Measurements from ENCODE around the gene B4GAT1.
A peak's percentile ranks its signal among the peaks of the same experiment; 100 is the strongest.

B4GAT1 gene

DNA sequence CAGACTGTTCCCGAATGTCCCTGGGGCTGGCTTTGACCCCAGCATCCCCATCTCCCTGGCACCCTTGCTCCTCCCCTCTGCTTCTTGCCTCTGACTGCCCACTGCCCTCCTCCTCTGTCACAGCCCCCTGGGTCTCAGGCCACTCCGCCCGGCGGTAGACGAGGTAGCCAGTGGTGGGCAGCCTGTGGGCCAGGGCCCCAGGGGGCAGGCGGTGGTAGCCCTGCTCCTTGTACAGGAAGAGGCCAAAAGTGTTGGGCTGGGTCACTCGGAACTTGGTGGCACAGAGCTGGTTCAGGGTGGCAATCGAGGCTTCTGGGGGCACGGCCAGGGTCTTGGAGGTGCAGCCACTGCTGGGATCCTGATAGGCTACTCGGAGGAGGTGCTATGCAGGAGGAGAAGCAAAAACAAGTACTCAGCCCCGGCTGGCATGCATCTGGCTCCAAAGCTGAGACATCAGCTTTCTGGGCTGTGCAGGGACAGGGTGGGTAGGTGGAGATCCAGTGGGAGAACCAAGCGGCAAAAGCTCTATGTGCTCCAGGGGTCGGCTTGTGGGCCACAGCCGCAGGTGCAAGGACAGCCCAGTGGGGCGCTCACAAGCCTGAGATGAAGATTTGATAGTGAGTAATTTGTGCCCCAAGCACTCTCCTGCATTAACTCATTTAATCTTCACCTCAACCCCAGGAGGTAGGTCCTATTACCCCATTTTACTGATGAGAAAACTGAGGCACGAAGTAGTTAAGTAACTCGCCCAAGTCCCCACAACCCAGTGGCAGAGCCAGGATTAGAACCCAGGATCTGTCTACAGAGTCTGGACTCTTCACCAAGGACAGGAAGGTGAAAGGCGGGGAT lies 14.8 kb downstream of the B4GAT1 start:
- POLR2A ChIA-PET = no interaction called here
- CTCF ChIA-PET = interaction anchor here (1.0 to 8.7 kb wide), 5 partner anchors 13 to 56 kb away, joined by 3 to 126 read pairs (median 4); partner anchors contain the start of gene BRMS1
- TF ChIP-seq, protein P1, sequence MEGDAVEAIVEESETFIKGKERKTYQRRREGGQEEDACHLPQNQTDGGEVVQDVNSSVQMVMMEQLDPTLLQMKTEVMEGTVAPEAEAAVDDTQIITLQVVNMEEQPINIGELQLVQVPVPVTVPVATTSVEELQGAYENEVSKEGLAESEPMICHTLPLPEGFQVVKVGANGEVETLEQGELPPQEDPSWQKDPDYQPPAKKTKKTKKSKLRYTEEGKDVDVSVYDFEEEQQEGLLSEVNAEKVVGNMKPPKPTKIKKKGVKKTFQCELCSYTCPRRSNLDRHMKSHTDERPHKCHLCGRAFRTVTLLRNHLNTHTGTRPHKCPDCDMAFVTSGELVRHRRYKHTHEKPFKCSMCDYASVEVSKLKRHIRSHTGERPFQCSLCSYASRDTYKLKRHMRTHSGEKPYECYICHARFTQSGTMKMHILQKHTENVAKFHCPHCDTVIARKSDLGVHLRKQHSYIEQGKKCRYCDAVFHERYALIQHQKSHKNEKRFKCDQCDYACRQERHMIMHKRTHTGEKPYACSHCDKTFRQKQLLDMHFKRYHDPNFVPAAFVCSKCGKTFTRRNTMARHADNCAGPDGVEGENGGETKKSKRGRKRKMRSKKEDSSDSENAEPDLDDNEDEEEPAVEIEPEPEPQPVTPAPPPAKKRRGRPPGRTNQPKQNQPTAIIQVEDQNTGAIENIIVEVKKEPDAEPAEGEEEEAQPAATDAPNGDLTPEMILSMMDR (IDR thresholded peaks at IDR 0.05; ENCODE audit: control extremely low read depth, extremely low read depth, low read depth, missing control alignments) = no peak
- DNase-seq (ENCODE audit: extremely low spot score) = no peak

DNA sequence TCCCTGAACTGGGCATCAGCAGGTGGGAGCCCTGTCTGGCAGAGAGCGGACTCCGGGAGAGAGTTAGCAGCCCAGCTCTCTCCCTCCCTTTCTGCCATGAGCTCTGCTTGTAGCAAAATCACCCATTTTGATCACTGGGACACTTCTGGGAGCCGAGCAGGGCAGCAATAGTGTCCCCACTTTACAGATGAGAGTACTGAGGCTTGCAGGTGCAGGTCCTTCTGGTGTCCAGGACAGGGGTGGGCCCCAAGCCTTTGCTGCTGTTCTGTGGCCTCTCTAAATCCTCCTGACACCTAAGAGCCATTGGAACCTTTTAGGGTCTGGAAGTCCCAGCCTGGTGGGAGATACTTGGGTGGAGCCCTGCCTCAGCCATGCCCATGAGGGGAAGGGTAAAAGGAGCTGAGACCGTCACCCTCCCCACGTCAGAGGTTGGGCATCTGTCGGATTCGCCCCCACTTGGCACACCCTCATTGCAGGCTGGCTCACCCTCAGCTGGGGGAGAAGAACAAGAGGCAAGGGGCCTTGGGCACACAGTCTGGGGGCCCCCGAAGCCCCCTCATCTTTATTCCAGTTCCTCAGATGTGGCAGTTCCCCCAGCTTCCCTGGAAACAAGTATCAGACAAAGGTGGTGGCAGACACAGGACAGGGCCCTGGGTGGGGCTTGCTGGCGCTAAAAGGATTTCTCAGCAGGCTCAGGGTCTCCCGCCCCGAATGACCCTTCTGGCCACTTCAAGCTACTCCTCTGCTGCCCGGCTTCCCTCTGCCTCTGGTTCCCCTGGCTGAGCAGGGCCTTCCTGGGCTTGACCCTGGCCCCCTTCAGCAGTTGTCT lies 15.7 kb downstream of the B4GAT1 start:
- no peak for DNase-seq (ENCODE audit: extremely low spot score)
- CTCF ChIA-PET = interaction anchor here (1.5 to 8.7 kb wide), 4 partner anchors 14 to 57 kb away, joined by 3 to 126 read pairs (median 4); partner anchors contain the start of gene BRMS1
- POLR2A ChIA-PET = no interaction called here
- TF ChIP-seq, protein P1 (IDR thresholded peaks at IDR 0.05; ENCODE audit: control extremely low read depth, extremely low read depth, low read depth, missing control alignments) = no peak

DNA sequence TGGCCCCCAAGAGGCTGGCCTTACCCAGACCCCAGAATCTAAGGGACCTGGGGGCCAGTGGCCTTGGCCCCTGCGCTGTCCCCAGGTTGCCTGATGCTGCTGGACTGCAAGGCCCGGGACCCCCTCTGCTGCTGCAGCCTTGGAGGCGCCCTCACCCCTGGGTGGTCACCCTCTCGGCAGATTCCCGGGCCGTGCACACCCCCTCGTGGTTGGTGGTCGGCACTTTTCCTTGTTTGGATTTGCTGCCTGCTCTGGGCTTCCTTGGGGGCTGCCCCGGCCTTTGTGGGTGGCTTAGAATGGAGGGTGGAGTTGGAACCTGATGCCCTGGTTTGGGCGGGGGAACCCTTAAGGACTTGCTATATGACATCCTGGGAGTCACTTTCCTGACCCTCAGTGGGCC lies 16.5 kb downstream of the B4GAT1 start:
- CTCF ChIA-PET = interaction anchor here (1.5 to 8.7 kb wide), 4 partner anchors 14 to 58 kb away, joined by 3 to 126 read pairs (median 4); partner anchors contain the start of gene BRMS1
- POLR2A ChIA-PET = no interaction called here
- DNase-seq (ENCODE audit: extremely low spot score) = no peak
- TF ChIP-seq, protein P1 (IDR thresholded peaks at IDR 0.05; ENCODE audit: control extremely low read depth, extremely low read depth, low read depth, missing control alignments) = no peak

DNA sequence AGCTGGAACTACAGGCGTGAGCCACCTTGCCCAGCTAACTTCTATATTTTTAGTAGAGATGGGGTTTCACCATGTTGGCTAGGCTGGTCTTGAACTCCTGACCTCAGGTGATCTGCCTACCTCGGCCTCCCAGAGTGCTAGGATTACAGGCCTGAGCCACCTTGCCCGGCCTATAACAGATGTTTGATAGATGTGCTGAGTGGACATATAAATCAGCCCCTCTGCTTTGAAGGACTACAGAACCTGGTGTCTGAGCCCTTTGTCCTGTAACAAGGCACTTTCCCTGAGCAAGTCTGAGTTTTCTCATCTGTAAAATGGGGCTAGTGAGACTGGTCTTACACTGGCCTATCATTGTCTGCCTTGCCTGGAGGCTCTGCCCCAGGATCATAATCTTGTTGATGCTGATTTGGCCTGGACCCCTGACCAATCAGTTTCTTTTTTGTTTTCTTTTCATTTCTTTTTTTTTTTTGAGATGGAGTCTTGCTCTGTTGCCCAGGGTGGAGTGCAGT lies 18.2 kb downstream of the B4GAT1 start:
- CTCF ChIA-PET = interaction anchor here (0.6 to 8.7 kb wide), 9 partner anchors 10 to 41 kb away, joined by 3 to 126 read pairs (median 5); partner anchors contain the start of genes BRMS1 and YIF1A
- no peak for DNase-seq (ENCODE audit: extremely low spot score)
- TF ChIP-seq, protein P1 (IDR thresholded peaks at IDR 0.05; ENCODE audit: control extremely low read depth, extremely low read depth, low read depth, missing control alignments) = no peak
- POLR2A ChIA-PET = no interaction called here

DNA sequence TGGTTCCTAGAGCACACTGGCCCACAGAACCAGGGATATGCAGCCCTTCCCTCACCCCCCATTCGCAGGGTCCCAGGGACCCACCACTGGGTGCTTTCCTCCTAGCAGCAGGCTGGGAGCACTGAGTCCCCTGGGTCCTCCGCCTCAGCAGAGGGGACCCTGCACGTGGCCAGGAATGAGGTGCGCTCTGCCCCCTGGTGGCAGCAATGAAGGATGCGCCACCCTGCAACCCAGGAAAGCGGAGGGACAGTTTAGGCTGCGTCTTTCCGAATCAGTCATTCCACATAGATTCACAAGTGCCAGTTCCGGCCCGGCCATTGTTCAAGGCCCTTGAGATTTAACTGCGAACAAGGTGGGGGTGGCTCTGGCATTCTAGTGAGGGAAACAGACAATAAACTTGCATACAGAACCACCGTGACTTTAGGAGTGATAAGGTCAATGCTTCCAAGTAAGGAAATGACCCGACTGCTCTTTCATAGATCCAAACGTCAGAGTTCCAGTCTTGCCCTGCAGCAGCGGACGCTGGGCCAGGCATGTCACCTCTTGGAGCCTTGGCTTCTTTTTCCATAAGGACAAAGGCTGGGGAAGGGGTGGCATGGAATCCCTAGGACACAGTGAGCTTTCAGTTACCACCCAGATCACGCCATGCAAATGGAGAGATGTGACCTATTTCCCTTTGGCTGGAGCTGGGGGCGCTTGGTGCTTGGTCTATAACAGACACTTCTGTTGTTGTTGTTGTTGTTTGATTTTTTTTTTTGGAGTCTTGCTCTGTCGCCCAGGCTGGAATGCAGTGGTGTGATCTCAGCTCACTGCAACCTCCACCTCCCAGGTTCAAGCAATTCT lies 18.9 kb downstream of the B4GAT1 start:
- ChIA-PET POLR2A (no interaction called here), CTCF (interaction anchor here (0.6 to 8.7 kb wide), 9 partner anchors 10 to 40 kb away, joined by 3 to 126 read pairs (median 5); partner anchors contain the start of genes BRMS1 and YIF1A)
- peak; percentile 88 for DNase-seq (ENCODE audit: extremely low spot score)
- TF ChIP-seq, protein P1 (IDR thresholded peaks at IDR 0.05; ENCODE audit: control extremely low read depth, extremely low read depth, low read depth, missing control alignments) = peak; percentile 95

Measured in GM10248 (cell line).